ENCODE results near the gene PDE3A.

DNA sequence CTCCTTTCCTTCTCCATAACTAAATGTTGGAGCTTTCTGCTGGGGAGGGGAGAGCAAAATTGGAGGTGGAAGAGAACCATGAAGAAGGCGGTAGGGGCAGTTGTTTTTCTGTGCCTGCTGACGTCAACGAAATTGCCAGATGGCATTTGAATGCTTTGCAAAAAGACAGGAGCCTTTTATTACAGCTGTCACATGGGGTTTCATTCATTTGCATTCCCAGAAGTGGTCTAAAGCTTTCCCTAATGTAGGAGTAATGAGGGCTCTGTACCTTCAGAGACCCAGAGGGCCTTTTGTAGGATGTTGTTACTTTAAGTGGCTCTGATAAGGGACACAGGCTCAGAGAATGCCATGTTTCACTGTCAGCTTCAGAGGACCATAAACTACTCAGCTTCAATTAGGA lies 219.7 kb downstream of the PDE3A start:
- TF ChIP-seq, protein P1, sequence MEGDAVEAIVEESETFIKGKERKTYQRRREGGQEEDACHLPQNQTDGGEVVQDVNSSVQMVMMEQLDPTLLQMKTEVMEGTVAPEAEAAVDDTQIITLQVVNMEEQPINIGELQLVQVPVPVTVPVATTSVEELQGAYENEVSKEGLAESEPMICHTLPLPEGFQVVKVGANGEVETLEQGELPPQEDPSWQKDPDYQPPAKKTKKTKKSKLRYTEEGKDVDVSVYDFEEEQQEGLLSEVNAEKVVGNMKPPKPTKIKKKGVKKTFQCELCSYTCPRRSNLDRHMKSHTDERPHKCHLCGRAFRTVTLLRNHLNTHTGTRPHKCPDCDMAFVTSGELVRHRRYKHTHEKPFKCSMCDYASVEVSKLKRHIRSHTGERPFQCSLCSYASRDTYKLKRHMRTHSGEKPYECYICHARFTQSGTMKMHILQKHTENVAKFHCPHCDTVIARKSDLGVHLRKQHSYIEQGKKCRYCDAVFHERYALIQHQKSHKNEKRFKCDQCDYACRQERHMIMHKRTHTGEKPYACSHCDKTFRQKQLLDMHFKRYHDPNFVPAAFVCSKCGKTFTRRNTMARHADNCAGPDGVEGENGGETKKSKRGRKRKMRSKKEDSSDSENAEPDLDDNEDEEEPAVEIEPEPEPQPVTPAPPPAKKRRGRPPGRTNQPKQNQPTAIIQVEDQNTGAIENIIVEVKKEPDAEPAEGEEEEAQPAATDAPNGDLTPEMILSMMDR (conservative IDR thresholded peaks at IDR 0.05; ENCODE audit: low read length), result no peak
- TF ChIP-seq EZH2phosphoT487 (IDR thresholded peaks at IDR 0.05; ENCODE audit: borderline replicate concordance, low read depth, low read length), result no peak
